Measurements from ENCODE around the gene RNF40. TPM values are rescaled to one million over a fixed set of nuclear protein-coding genes. Genes with fewer than 3 reads are reported as not detected.

RNF40 gene
- total and polyA plus RNA-seq, 2 of the 8 experiments (the other 6 are each of a cell fraction or from before 2014, with no cell fraction given): 38.5 to 68.7 TPM

GRCh38 chr16:30802936-30803335, 40.8 kb downstream of the RNF40 start:
- no peaks in the 10 kb centered on the region for H3K9me3 ChIP-seq (ENCODE audit: insufficient read depth in 2 of 2, low read depth in 1 of 2, low read length in 1 of 2)
- H3K4me1 ChIP-seq (replicated peaks in 1 of 4; ENCODE audit: control insufficient read depth in 3 of 4, insufficient read depth in 4 of 4, low read length in 3 of 4): peaks cover 0 to 6% (median 4%) of the 10 kb centered on the region in 4 experiments; a peak in 4 of 7 replicates
- H3K23me2 ChIP-seq (ENCODE audit: low read depth, low read length): peaks cover 10% of the 10 kb centered on the region; the same call in 1 of the 2 replicates
- H4K8ac ChIP-seq (ENCODE audit: extremely low read depth, insufficient read depth, low read length): no peak overlapping the region
- H2BK5ac ChIP-seq (ENCODE audit: low read depth, low read length): no peak overlapping the region
- peaks cover 0 to 18% (median 11%) of the 10 kb centered on the region in 4 experiments; a peak in 6 of 7 replicates for H3K27me3 ChIP-seq (replicated peaks in 1 of 4; ENCODE audit: control insufficient read depth in 3 of 4, extremely low read depth in 1 of 4, insufficient read depth in 3 of 4, low read length in 3 of 4)
- no peak overlapping the region for H3K56ac ChIP-seq (replicated peaks; ENCODE audit: insufficient read length, low read depth, low read length)
- H2BK15ac ChIP-seq (ENCODE audit: low read length): no peak overlapping the region
- H3K4me2 ChIP-seq (ENCODE audit: insufficient read depth in 1 of 2, low read depth in 2 of 2, low read length in 2 of 2): no peak overlapping the region
- H3K79me1 ChIP-seq (ENCODE audit: low read depth, low read length): no peaks in the 10 kb centered on the region
- CTCF ChIA-PET (ENCODE audit: partially characterized antibody): interaction anchor here (0.7 to 4.5 kb wide), 8 partner anchors 10 to 139 kb away, joined by 3 to 21 read pairs (median 5); no protein-coding TSS in a partner anchor
- no peak overlapping the region for H3K27ac ChIP-seq (ENCODE audit: low read depth, low read length)
- no peak overlapping the region for H3K14ac ChIP-seq (ENCODE audit: insufficient read length)
- no peak overlapping the region for H3K9ac ChIP-seq (replicated peaks in 1 of 4; ENCODE audit: extremely low read depth in 1 of 4, low read depth in 3 of 4, low read length in 3 of 4)
- no peaks in the 10 kb centered on the region for H4K20me1 ChIP-seq (replicated peaks in 1 of 2; ENCODE audit: control insufficient read depth in 1 of 2, insufficient read depth in 2 of 2, low read length in 2 of 2)
- no peak overlapping the region for H2AFZ ChIP-seq (ENCODE audit: low read length)
- H2BK20ac ChIP-seq (ENCODE audit: low read length): no peak overlapping the region
- no peaks in the 10 kb centered on the region for H3K36me3 ChIP-seq (ENCODE audit: control insufficient read depth in 2 of 4, insufficient read depth in 4 of 4, low read length in 3 of 4)
- DNase-seq (ENCODE audit: low read depth in 1 of 2, low spot score in 2 of 2): no peak
- no peak overlapping the region for H4K5ac ChIP-seq (ENCODE audit: insufficient read length, low read depth, low read length)
- no peaks in the 10 kb centered on the region for H3K79me2 ChIP-seq (ENCODE audit: control insufficient read depth in 1 of 2, insufficient read depth in 2 of 2, low read length in 2 of 2)
- H2AK5ac ChIP-seq (ENCODE audit: low read depth, low read length): no peak overlapping the region
- no peak overlapping the region for H3K4ac ChIP-seq (replicated peaks; ENCODE audit: insufficient read length, low read depth, low read length)
- H3K18ac ChIP-seq (ENCODE audit: extremely low read depth, low read length): no peak overlapping the region
- H2BK120ac ChIP-seq (replicated peaks; ENCODE audit: low read depth, low read length): no peak overlapping the region
- no peak for FAIRE-seq
- H4K91ac ChIP-seq (replicated peaks; ENCODE audit: insufficient read length, low read length): no peak overlapping the region
- WGBS, 2 experiments (ENCODE audit: extremely low coverage in 1 of 2, insufficient coverage in 1 of 2, insufficient read length in 1 of 2, insufficient replicate concordance in 2 of 2, low coverage in 1 of 2, low lambda C conversion rate in 2 of 2, missing lambda C conversion rate in 1 of 2): 73% methylated on average over 3 of the region's 3 CpGs; no CpG with 5 or more reads in 1 of the 2 experiments
- H2BK12ac ChIP-seq (ENCODE audit: low read depth, low read length): no peak overlapping the region
- TF ChIP-seq KDM4A (IDR thresholded peaks at IDR 0.05; ENCODE audit: low read depth, low read length, severe bottlenecking): no peak
- TF ChIP-seq ZNF274 (IDR thresholded peaks at IDR 0.05; ENCODE audit: borderline replicate concordance, extremely low read depth, low read length): no peak
- no peak for TF ChIP-seq MAFK (IDR thresholded peaks at IDR 0.05; ENCODE audit: low read depth, low read length)
- no peak for TF ChIP-seq RXRA (IDR thresholded peaks at IDR 0.05; ENCODE audit: insufficient read depth, low read depth, low read length)
- no peak for TF ChIP-seq KDM1A (IDR thresholded peaks at IDR 0.05; ENCODE audit: borderline replicate concordance, low read length)
- no peak for TF ChIP-seq SAP30 (IDR thresholded peaks at IDR 0.05; ENCODE audit: insufficient read depth, insufficient replicate concordance, low read length)
- TF ChIP-seq SUZ12 (IDR thresholded peaks at IDR 0.05; ENCODE audit: low read length): no peak
- TF ChIP-seq MAX (IDR thresholded peaks at IDR 0.05): no peak
- no peak overlapping the region for H3K4me3 ChIP-seq (ENCODE audit: extremely low read depth in 1 of 4, insufficient read depth in 2 of 4, low read depth in 3 of 4, low read length in 4 of 4)
- H3K23ac ChIP-seq (ENCODE audit: insufficient read length): no peak overlapping the region
- POLR2A ChIA-PET (ENCODE audit: partially characterized antibody): interaction anchor here (0.6 to 2.1 kb wide), 8 partner anchors 9 to 95 kb away, joined by 3 to 7 read pairs (median 4); partner anchors contain the start of gene ZNF629

Measured in H1 (cell line).